Hepatic stellate cell (primary cell): ENCODE measurements around the gene TTC34.
A peak's percentile ranks its signal among the peaks of the same experiment; 100 is the strongest.
"Not testable (repeated sequence)": the region's sequence is repeated elsewhere in the genome, so short reads cannot be mapped to it uniquely, and the experiment has no call there.

Experiments used
- DNase-seq: peaks from one replicate; pipeline ENCODE4 v3.0.0; 2011; ENCODE audit warnings: low spot score

TTC34 gene

GRCh38 chr1:2775333-2775732, 26.2 kb downstream of the TTC34 start:
- not testable (repeated sequence) for DNase-seq

DNA sequence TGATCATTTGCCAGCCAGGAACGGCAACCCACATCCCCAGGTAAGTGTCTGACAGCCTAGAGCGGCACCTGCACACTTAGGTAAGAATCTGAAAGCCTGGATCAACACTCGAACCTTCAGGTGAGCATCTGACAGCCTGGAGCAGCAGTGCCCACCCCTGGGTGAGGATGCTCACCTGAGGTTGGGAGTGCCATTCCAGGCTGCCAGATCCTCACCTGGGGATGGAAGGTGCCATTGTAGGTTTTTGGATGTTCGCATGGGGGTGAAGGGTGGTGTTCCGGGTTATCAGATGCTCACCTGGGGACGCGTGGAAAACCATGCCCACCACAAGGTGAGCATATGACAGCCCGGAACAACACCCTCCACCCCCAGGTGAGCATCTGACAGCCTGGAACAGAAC, 33.4 kb downstream of the TTC34 start:
- not testable (repeated sequence) for DNase-seq

GRCh38 chr1:2759433-2759832, 42.1 kb downstream of the TTC34 start:
- not testable (repeated sequence) for DNase-seq

GRCh38 chr1:2757519-2757918, 44.0 kb downstream of the TTC34 start:
- not testable (repeated sequence) for DNase-seq

GRCh38 chr1:2755426-2755825, 46.1 kb downstream of the TTC34 start:
- DNase-seq: not testable (repeated sequence)

DNA sequence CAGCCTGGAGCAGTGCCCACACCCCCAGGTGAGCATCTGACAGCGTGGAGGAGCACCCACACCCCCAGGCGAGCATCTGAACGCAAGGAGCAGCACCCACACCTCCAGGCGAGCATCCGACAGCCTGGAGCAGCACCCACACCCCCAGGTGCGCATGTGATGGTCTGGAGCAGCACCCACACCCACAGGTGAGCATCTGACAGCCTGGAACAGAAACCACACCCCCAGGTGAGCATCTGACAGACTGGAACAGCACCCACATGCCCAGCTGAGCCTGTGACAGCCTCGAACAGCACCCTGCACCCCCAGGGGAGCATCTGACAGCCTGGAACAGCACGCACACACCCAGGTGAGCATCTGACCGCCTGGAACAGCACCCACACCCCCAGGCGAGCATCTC, 46.9 kb downstream of the TTC34 start:
- DNase-seq: not testable (repeated sequence)

DNA sequence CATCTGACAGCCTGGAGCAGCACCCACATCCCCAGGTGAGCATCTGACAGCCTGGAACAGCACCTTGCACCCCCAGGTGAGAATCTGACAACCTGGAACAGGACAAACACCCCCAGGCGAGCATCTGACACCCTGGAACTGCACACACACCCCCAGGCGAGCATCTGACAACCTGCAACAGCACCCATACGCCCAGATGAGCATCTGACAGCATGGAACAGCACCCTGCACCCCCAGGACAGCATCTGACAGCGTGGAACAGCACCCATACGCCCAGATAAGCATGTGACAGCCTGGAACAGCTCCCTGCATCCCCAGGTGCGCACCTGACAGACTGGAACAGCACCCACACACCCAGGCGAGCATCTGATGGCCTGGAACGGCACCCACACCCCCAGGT, 49.0 kb downstream of the TTC34 start:
- peak; percentile 5 for DNase-seq

GRCh38 chr1:2751866-2752265, 49.6 kb downstream of the TTC34 start:
- not testable (repeated sequence) for DNase-seq

- not testable (repeated sequence) for DNase-seq
These were observed 50.4 kb downstream of the TTC34 start for GRCh38 chr1:2750766-2751730.

DNA sequence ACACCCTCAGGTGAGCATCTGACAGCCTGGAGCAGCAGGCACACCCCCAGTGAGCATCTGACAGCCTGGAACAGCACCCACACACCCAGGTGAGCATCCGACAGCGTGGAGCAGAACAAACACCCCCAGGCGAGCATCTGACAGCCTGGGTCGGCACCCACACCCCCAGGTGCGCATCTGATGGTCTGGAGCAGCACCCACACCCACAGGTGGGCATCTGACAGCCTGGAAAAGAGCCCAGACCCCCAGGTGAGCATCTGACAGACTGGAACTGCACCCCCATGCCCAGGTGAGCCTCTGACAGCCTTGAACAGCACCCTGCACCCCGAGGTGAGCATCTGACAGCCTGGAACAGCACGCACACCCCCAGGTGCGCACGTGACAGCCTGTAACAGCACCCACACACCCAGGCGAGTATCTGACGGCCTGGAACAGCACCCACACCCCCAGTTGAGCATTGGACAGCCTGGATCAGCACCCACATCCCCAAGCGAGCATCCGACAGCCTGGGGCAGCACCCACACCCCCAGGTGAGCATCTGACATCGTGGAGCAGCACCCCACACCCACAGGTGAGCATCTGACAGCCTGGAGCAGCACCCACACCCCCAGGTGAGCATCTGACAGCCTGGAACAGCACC, 51.3 kb downstream of the TTC34 start:
- DNase-seq: not testable (repeated sequence)

GRCh38 chr1:2748626-2749025, 52.9 kb downstream of the TTC34 start:
- DNase-seq: not testable (repeated sequence)

GRCh38 chr1:2694796-2695195, 106.7 kb downstream of the TTC34 start:
- DNase-seq: not testable (repeated sequence)

DNA sequence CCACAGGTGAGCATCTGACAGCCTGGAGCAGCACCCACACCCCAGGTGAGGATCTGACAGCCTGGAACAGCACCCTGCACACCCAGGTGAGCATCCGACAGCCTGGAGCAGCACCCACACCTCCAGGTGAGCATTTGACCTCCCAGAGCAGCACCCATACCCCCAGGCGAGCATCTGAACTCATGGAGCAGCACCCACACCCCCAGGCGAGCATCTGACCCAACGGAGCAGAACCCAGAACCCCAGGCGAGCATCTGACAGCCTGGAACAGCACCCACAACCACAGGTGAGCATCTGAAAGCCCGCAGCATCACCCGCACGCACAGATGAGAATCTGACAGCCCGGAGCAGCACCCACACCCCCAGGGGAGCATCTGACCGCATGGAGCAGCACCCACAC, 111.3 kb downstream of the TTC34 start:
- DNase-seq: not testable (repeated sequence)

GRCh38 chr1:2688336-2688665, 113.2 kb downstream of the TTC34 start:
- not testable (repeated sequence) for DNase-seq

GRCh38 chr1:2687638-2688335, 113.7 kb downstream of the TTC34 start:
- DNase-seq: not testable (repeated sequence)

GRCh38 chr1:2687174-2687591, 114.3 kb downstream of the TTC34 start:
- not testable (repeated sequence) for DNase-seq

DNA sequence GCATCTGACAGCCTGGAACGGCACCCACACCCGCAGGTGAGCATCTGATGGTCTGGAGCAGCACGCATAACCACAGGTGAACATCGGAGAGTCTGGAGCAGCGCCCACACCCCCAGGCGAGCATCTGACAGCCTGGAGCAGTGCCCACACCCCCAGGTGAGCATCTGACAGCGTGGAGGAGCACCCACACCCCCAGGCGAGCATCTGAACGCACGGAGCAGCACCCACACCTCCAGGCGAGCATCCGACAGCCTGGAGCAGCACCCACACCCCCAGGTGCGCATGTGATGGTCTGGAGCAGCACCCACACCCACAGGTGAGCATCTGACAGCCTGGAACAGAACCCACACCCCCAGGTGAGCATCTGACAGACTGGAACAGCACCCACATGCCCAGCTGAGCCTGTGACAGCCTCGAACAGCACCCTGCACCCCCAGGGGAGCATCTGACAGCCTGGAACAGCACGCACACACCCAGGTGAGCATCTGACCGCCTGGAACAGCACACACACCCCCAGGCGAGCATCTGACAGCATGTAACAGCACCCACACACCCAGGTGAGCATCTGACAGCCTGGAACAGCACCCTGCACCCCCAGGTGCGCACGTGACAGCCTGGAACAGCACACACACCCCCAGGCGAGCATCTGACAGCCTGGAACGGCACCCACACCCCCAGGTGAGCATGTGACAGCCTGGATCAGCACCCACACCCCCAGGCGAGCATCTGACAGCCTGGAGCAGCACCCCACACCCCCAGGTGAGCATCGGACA, 115.2 kb downstream of the TTC34 start:
- DNase-seq: not testable (repeated sequence)

GRCh38 chr1:2685671-2686070, 115.8 kb downstream of the TTC34 start:
- not testable (repeated sequence) for DNase-seq

DNA sequence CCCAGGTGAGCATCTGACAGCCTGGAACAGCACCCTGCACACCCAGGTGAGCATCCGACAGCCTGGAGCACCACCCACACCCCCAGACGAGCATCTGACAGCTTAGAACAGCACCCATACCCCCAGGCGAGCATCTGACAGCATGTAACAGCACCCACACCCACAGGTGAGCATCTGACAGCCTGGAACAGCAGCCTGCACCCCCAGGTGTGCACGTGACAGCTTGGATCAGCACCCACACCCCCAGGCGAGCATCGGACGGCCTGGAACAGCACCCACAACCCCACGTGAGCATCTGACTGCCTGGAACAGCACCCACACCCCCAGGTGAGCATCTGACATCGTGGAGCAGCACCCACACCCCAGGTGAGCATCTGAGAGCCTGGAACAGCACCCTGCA, 116.6 kb downstream of the TTC34 start:
- not testable (repeated sequence) for DNase-seq

DNA sequence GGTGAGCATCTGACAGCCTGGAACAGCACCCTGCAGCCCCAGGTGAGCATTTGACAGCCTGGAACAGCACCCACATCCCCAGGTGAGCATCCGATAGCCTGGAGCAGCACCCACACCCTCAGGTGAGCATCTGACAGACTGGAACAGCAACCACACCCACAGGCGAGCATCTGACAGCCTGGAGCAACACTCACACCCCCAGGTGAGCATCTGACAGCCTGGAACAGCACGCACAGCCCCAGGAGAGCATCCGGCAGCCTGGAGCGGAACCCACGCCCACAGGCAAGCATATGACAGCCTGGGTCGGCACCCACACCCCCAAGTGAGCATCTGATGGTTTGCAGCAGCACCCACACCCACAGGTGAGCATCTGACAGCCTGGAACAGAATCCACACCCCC, 117.5 kb downstream of the TTC34 start:
- not testable (repeated sequence) for DNase-seq

DNA sequence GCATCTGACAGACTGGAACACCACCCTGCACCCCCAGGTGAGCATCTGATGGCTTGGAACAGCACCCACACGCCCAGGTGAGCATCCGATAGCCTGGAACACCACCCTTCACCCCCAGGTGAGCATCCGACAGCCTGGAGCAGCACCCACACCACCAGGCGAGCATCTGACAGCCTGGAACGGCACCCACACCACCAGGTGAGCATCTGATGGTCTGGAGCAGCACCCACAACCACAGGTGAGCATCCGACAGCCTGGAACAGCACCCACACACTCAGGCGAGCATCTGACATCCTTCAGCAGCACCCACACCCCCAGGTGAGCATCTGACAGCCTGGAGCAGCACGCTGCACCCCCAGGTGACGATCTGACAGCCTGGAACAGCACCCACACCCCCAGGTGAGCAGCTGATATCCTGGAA, 118.2 kb downstream of the TTC34 start:
- DNase-seq: not testable (repeated sequence)

GRCh38 chr1:2682879-2683278, 118.6 kb downstream of the TTC34 start:
- DNase-seq: not testable (repeated sequence)
